ENCODE measurements around the gene IL6ST. TPM values are rescaled to one million over a fixed set of nuclear protein-coding genes. Genes with fewer than 3 reads are reported as not detected.

Gene IL6ST
- total and polyA plus RNA-seq, 10 of the 15 experiments (the other 5 are each of a cell fraction or from before 2014, with no cell fraction given): 1.5 to 139 (median 13.0) TPM

GRCh38 chr5:56010431-56010830, 15.7 kb upstream of the IL6ST start:
- intact Hi-C loops (cut with micrococcal nuclease; ENCODE audit: unreplicated experiment): no loop called here
- in situ Hi-C loops (cut with MboI): no loop called here
- CTCF ChIA-PET: no interaction called here
- Histone ChIP-seq H2AFZ (ENCODE audit: control insufficient read depth, low read depth, low read length) (no peak overlapping the region), H3K9ac (ENCODE audit: control insufficient read depth, insufficient read depth, low read length) (no peak overlapping the region), H3K36me3 (ENCODE audit: control insufficient read depth in 2 of 2, insufficient read depth in 2 of 2, low read length in 1 of 2) (no peaks in the 10 kb centered on the region), H3K79me2 (ENCODE audit: control insufficient read depth, insufficient read depth, low read length) (no peaks in the 10 kb centered on the region), H3K4me3 (no peak overlapping the region), H3K27ac (ENCODE audit: control insufficient read depth, insufficient read depth) (no peak overlapping the region), H3K27me3 (replicated peaks in 1 of 2; ENCODE audit: control insufficient read depth in 2 of 2, insufficient read depth in 2 of 2, low read length in 1 of 2) (no peaks in the 10 kb centered on the region), H3K9me3 (replicated peaks; ENCODE audit: control insufficient read depth, insufficient read depth, low read length) (no peaks in the 10 kb centered on the region), H3K4me1 (ENCODE audit: control insufficient read depth, insufficient read depth, low read length) (peaks cover 10% of the 10 kb centered on the region; the same call in 1 of the 2 replicates), H4K20me1 (ENCODE audit: control insufficient read depth, insufficient read depth) (no peaks in the 10 kb centered on the region), H3K4me2 (ENCODE audit: control insufficient read depth, insufficient read depth) (no peak overlapping the region)
- SMC1A ChIA-PET (ENCODE audit: uncharacterized antibody, unreplicated experiment): interaction anchor here (1.0 kb wide), 1 partner anchor 190 kb away, joined by 3 read pairs; no protein-coding TSS in a partner anchor
- ATAC-seq: no peak
- RAD21 ChIA-PET (ENCODE audit: unreplicated experiment): interaction anchor here (1.5 kb wide), 1 partner anchor 55 kb away, joined by 3 read pairs; no protein-coding TSS in a partner anchor
- no TSS peak for BruUV-seq (replicated peaks)
- POLR2A ChIA-PET: no interaction called here
- 95% methylated on average over 3 of the region's 3 CpGs for WGBS (ENCODE audit: insufficient coverage, insufficient replicate concordance, low lambda C conversion rate, missing lambda C conversion rate)
- TF ChIP-seq JUNB (IDR thresholded peaks at IDR 0.05): no peak
- no peak for DNase-seq (ENCODE audit: low read depth, low spot score)
- FAIRE-seq: no peak

GRCh38 chr5:56006600-56006999, 11.8 kb upstream of the IL6ST start:
- ChIA-PET SMC1A (ENCODE audit: uncharacterized antibody, unreplicated experiment) (interaction anchor here (0.7 to 3.1 kb wide), 6 partner anchors 12 to 90 kb away, joined by 3 to 17 read pairs (median 4); no protein-coding TSS in a partner anchor), POLR2A (interaction anchor here (0.6 kb wide), 1 partner anchor 1016 kb away, joined by 8 read pairs; no protein-coding TSS in a partner anchor), CTCF (no interaction called here), RAD21 (ENCODE audit: unreplicated experiment) (interaction anchor here (0.6 to 1.2 kb wide), 2 partner anchors 20 to 328 kb away, joined by 3 read pairs; no protein-coding TSS in a partner anchor)
- intact Hi-C loops (cut with micrococcal nuclease; ENCODE audit: unreplicated experiment) (no loop called here), in situ Hi-C loops (cut with MboI) (no loop called here)
- Histone ChIP-seq H3K79me2 (ENCODE audit: control insufficient read depth, insufficient read depth, low read length) (no peaks in the 10 kb centered on the region), H3K27me3 (replicated peaks in 1 of 2; ENCODE audit: control insufficient read depth in 2 of 2, insufficient read depth in 2 of 2, low read length in 1 of 2) (no peaks in the 10 kb centered on the region), H3K36me3 (ENCODE audit: control insufficient read depth in 2 of 2, insufficient read depth in 2 of 2, low read length in 1 of 2) (no peaks in the 10 kb centered on the region), H3K4me2 (ENCODE audit: control insufficient read depth, insufficient read depth) (peak overlapping the region; percentile 15; the same call in 1 of the 2 replicates), H2AFZ (ENCODE audit: control insufficient read depth, low read depth, low read length) (no peak overlapping the region), H3K27ac (ENCODE audit: control insufficient read depth, insufficient read depth) (no peak overlapping the region), H3K4me1 (ENCODE audit: control insufficient read depth, insufficient read depth, low read length) (peaks cover 6% of the 10 kb centered on the region; the same call in 1 of the 2 replicates), H3K9ac (ENCODE audit: control insufficient read depth, insufficient read depth, low read length) (no peak overlapping the region), H4K20me1 (ENCODE audit: control insufficient read depth, insufficient read depth) (no peaks in the 10 kb centered on the region), H3K4me3 (no peak overlapping the region), H3K9me3 (replicated peaks; ENCODE audit: control insufficient read depth, insufficient read depth, low read length) (peaks cover 6% of the 10 kb centered on the region)
- BruUV-seq (replicated peaks): no TSS peak
- ATAC-seq (peak; percentile 47), DNase-seq (ENCODE audit: low read depth, low spot score) (no peak), FAIRE-seq (no peak)
- TF ChIP-seq DPF2 (IDR thresholded peaks at IDR 0.05) (no peak), ZNF207 (IDR thresholded peaks at IDR 0.05; ENCODE audit: borderline replicate concordance) (no peak), CEBPZ (IDR thresholded peaks at IDR 0.05; ENCODE audit: low read depth, low read length) (no peak), MXI1 (IDR thresholded peaks at IDR 0.05; ENCODE audit: low read depth, low read length) (no peak), ZNF217 (IDR thresholded peaks at IDR 0.05) (no peak), POU2F2 (IDR thresholded peaks at IDR 0.05; ENCODE audit: borderline replicate concordance, low read depth, low read length) (no peak), CUX1 (IDR thresholded peaks at IDR 0.05; ENCODE audit: insufficient replicate concordance, low read depth, low read length) (no peak), POLR2AphosphoS2 (IDR thresholded peaks at IDR 0.05; ENCODE audit: low read depth, low read length) (no peak)
